HL-60/S4 treated with phorbol 12-myristate 13-acetate at 8.2 ng/mL for 4 days and 3 days (cell line): ENCODE results near the gene RBM38.
"Not testable (repeated sequence)": the region's sequence is repeated elsewhere in the genome, so short reads cannot be mapped to it uniquely, and the experiment has no call there.

Experiments
- in situ Hi-C: fragments of 300-500 bp; cut with MboI; formaldehyde crosslinking; loops from 2 replicates; pipeline ENCODE4 v1.15.0; 2022; ENCODE audit warnings: low sequenced_read_pairs

RBM38 gene

DNA sequence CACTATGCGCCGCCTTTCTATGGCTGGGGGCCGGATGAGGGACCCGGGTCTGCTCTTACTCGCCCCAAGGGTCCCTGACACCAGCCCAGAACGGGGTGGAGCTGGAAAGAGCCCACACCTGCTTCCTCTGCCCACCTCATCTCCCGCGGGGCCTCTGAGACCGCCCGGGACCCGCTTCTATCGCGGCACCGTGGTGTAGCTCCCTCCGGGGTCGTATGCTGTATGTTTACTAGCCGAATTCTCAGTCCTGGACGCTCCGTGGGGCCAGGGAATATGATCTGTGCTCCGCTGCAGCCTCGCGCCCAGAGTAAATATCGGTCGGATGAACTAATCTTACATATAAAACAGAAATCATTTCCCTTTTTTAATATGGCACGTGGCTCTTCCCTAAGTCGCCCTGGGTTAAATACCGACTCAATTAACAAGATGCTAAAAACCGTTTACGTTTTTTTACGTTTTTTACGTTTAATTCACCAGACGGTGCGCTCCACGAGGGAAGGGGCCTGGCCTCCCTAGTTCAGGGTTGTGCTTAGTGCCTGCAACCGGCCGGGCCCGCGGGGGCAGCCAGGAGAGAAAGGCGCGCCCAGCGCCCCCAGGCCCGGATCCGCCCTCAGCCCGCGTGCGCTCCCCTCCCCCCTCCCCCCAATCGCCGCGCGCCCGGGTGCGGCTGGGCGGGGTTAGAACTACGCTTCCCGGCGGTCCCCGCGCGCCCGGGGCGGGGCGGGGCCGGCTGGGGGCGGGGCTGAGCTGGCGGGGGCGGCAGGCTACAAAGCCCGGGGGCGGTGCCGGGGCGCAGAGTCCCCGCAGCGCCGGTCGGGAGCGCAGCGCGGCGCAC is at the start of gene RBM38:
Gene RBM38, plus strand, starts transcription at position 793 of the 835 bp plus-strand sequence. CDS start 186 bp downstream, outside the sequence.
- in situ Hi-C loops: no loop called here

DNA sequence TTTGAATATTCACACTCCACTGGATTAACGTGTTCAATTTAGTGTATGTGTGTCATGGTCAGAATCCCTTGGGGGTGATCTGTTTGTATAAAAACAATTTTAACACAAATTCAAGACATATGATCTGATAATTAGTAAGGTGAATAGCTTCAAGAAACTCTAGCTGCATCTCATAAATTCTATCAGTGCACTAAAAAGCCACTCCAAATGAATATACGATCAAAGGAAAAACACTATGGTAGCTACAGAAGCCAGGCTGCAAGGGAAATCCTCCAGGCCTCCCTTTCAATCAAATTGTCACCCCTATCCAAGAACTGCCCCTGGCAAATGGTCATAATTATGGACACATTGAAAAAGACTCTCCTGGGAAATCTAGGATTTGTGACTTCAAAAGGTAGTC is 49.5 kb upstream of the RBM38 start:
- in situ Hi-C loops: loop anchor here (10.0 kb wide), 1 partner anchor 257 kb away; no protein-coding TSS in a partner anchor

DNA sequence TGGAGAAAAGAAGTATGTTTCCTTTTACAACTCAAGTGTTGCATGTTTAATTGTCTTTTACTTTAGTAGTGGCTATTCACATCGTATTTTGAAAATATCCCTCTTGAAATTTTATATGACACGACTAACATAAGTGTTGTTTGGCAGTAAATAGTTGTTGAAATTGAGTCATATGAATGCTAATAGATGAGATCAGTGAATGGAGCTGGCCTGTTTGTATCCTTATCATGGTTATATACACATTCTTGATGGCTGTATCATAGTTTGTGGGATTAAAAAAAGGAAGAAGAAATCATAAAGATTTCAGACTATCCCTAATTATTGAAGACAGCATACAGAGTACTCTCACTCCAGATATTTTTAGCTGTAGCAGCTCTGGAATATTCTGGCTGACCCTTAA is 48.4 kb upstream of the RBM38 start:
- in situ Hi-C loops: loop anchor here (10.0 kb wide), 1 partner anchor 258 kb away; no protein-coding TSS in a partner anchor

GRCh38 chr20:57346477-57346876 is 44.7 kb upstream of the RBM38 start:
- in situ Hi-C loops: loop anchor here (10.0 kb wide), 1 partner anchor 262 kb away; no protein-coding TSS in a partner anchor

GRCh38 chr20:57347393-57347792 is 43.8 kb upstream of the RBM38 start:
- in situ Hi-C loops: loop anchor here (10.0 kb wide), 1 partner anchor 263 kb away; no protein-coding TSS in a partner anchor

GRCh38 chr20:57348200-57348921 is 42.8 kb upstream of the RBM38 start:
- in situ Hi-C loops: loop anchor here (10.0 kb wide), 1 partner anchor 264 kb away; no protein-coding TSS in a partner anchor

- in situ Hi-C loops: loop anchor here (10.0 kb wide), 1 partner anchor 264 kb away; no protein-coding TSS in a partner anchor
These were observed 42.1 kb upstream of the RBM38 start for GRCh38 chr20:57348922-57349574.

- in situ Hi-C loops: no loop called here
These were observed 41.0 kb upstream of the RBM38 start for GRCh38 chr20:57350081-57350710.

- in situ Hi-C loops: not testable (repeated sequence)
These were observed 40.5 kb upstream of the RBM38 start for GRCh38 chr20:57350726-57351041.

- in situ Hi-C loops: no loop called here
These were observed 40.0 kb upstream of the RBM38 start, which contains the start of gene RAE1 for GRCh38 chr20:57351042-57351783. RAE1 (plus strand) TSS chr20:57351255; CDS start chr20:57354039, 2,784 bp downstream.

DNA sequence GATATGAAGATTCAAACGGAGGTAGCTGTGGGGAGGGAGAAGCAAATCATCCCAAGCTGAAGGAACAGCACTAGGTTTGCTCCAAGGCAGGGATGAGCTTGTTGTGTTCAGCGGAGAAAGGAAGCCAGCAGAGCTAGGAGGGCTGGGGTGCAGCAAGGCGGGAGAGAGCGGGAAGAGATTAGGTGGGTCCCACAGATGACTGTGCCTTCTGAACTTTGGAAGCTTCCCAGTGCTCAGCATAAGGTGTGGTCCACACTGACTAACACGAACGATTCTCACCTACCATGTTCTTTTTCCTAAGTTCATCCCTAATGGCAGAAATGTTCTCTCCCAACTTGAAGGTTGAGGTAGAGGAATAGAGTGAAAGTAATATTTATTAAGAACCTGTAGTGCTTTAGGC is 38.9 kb upstream of the RBM38 start:
- in situ Hi-C loops: no loop called here

DNA sequence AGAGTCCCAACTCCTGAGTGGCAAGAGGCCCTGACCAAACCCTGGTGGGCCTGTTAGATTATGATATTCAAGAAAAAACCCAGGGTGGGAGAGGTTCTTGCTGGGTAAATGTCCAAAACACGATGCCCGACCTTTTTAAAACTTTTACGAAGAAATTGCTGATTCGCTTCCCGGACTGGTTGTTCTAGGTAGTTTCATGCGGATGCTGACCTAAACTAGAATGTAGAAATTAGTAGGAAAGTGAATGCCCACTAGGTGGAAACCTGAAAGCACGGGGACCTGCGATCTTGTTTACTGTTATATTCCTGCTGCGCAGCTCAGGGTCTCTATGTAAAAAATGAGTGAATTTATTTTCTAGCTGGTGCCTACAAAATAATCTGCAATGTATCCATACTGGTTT is 37.8 kb upstream of the RBM38 start:
- in situ Hi-C loops: no loop called here

GRCh38 chr20:57361517-57361916 is 29.7 kb upstream of the RBM38 start:
- in situ Hi-C loops: no loop called here

GRCh38 chr20:57364451-57364850 is 26.7 kb upstream of the RBM38 start:
- in situ Hi-C loops: no loop called here

- in situ Hi-C loops: no loop called here
These were observed 21.6 kb upstream of the RBM38 start for GRCh38 chr20:57369596-57369995.

- in situ Hi-C loops: no loop called here
These were observed 20.9 kb upstream of the RBM38 start for GRCh38 chr20:57370316-57370715.

- in situ Hi-C loops: no loop called here
These were observed 19.8 kb upstream of the RBM38 start for GRCh38 chr20:57371363-57371762.

GRCh38 chr20:57372157-57372556 is 19.0 kb upstream of the RBM38 start:
- in situ Hi-C loops: no loop called here

DNA sequence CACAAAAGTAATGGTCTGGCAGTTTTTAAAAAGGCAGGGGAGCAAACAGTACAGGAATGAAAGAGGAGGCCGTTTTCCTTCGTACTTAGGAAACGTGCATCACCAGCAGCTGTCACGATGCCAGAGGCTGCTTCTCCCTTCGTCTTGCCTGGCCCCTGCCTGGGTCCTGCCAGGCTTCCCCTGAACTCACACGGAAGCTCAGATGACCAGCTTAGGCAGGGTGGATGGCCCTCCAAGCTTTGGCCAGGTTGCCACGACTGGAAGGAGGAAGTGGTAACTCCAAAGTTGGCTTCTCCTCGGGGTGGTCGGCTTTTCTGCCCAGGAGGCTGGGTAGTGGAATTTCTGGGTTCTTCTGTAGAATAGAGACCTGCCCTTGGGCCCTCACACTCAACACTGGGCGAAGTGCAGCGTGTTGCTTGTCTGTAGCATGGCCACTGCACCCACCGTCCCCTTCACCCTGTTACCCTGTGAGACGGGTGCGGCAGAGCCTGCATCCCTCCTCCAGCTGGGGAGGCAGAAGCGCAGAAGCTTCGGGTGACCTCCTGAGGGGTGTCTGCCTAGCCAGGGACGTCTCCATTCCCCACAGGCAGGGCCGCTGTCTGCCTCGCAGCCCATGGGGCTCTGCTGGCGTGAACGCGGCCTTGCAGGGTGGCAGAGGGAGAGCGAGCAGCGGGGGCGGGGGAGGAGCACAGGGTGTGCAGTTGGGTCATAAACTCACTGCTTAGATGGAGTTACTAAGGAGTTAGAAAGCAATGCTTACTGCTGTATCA is 18.4 kb upstream of the RBM38 start:
- in situ Hi-C loops: no loop called here
